ENCODE measurements around the gene BCAS1.
A peak's percentile ranks its signal among the peaks of the same experiment; 100 is the strongest.
"Not testable (repeated sequence)": the region's sequence is repeated elsewhere in the genome, so short reads cannot be mapped to it uniquely, and the experiment has no call there.

Gene BCAS1

DNA sequence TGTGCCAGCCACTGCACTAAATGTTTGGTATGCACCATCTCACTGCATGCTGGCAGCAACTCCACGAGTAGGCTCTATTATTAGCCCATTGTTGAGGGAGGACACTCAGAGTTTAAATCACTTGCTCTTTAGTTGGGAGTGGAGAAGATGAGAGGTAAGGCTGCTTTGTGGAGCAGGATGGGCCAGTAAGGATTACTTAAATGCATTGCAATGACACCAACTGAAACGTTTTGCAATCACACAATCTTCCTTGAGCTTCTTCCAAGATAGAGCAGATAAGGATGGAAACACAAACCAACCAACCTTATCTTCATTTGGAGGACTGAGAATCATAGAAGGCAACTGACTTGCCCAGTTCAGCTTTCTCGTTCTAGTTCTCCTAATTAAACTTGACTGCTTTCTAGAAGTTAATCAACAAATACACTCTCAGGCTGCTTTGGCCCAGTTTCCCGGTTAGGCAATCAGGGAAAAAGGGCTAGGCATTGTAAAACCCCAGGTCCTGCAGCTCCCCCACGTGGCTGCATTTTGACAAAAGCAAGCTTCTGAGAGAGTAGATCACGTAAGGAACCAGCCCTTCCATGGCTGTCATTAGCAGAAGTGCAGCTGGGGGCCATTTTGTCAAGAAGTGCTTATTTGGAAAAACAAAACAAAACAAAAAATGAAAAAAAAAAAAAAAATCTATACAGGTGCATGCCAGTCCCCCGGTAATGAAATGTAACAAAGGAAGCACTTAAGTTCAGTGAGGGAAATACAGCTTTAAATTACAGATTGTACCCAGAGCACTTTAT lies 130.6 kb downstream of the BCAS1 start:
- DNase-seq = peak; percentile 96

DNA sequence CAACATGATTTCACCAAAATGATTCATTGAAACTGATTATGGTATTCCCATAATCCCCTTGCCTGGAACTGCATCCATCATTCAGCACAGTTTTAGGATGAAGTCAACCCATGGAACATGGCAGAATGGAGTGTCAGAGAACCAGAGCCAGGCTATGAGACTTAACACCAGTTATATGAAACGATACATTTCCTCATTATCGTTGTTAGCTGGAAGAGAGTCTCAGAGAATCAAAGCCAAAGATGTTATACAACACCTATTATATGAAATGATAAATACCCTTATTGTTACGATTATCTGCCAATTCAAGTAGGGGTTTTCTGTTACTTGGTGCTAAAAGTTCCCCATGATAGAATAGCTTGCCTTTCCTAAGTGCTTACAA lies 131.2 kb downstream of the BCAS1 start:
- DNase-seq = no peak

DNA sequence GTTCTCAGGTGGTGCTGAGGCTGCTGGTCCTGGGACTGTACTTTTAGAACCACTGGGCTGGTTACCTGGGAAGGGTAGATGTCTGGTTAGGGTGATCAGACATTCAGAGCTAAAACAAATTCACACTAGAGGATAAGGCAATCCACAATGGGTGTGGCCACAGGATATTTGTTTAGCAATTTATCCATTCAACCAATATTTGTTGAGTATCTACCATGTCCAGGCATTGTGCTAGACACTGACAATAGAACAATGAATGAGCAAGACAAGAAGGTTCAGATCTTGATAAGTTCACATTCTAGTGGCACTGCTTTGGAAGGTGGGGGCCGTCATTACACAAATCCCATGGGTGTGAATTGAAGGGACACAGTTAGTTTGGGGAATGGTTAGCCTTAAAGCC lies 131.7 kb downstream of the BCAS1 start:
- no peak for DNase-seq

DNA sequence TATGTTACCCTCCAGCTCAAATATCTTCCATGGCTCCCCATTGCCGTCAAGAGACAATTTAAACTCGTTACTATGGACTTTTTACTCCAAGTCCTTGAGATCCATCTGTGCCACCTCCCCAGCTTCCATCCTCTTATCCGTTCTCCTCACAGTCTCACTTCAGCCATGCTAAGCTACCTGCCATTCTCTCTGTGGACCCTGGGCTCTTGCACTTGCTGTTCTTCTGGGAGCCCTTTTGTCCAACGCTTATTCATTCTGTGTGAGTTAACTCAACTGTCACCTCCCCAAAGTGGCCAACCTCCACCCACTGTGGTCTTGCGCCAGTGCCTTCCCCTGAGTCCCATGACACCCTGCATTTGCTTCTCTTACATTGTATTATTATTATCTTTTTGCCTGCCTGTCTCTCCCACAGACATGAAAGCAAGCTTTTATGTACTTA lies 132.4 kb downstream of the BCAS1 start:
- peak; percentile 20 for DNase-seq

DNA sequence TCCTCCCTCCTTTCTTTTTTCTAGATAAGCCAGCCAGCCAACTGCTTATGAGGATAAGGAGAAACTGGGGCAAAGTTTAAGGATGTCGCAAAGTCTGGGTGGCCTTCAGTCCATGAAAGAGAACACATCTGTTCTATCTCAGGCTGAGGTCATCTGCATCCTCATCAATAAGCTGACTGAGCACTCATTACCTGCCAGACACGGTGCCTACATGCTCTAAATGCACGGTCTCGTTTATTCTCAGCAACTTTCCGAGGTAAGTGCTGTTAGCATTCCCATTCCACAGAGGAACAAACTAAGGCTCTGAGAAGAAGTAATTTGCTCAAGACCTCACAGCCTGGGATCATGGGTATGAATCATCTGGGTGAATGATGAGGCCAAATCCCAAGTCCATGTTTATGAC lies 133.1 kb downstream of the BCAS1 start:
- DNase-seq = peak; percentile 65

DNA sequence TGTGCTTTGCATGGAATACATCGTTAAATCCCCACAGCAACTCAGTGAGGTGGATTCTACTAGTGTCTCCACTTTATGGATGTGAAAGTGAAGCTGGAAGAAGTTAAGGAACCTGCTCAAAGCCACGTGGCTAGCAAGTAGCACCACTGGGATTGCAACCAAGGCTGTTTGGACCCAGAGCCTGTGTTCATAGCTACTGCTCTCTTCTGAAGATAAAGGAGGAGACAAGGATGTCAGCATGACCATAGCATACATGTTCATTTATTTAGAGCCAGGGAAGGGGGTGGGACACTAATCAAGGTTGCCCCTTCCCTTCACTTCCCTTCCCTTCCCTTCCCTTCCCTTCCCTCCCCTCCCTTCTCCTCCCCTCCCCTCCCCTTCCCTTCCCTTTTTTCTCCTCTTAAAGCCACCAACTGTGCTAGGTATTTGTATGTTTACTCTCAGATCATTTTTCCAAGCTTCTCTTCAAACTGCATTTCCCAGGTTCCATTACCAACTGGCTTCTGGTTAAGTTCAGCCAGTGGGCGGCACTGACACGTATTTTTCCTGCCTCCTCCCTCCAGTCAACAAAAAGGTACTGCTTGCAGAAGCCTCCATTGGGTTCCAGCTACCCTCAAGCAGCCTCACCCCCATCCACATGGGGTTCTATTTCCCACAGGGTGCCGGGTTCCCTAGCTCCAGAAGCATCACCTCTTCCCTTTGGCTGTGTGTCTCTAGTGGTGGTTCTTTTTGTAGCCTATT lies 134.9 kb downstream of the BCAS1 start:
- DNase-seq = peak; percentile 45

DNA sequence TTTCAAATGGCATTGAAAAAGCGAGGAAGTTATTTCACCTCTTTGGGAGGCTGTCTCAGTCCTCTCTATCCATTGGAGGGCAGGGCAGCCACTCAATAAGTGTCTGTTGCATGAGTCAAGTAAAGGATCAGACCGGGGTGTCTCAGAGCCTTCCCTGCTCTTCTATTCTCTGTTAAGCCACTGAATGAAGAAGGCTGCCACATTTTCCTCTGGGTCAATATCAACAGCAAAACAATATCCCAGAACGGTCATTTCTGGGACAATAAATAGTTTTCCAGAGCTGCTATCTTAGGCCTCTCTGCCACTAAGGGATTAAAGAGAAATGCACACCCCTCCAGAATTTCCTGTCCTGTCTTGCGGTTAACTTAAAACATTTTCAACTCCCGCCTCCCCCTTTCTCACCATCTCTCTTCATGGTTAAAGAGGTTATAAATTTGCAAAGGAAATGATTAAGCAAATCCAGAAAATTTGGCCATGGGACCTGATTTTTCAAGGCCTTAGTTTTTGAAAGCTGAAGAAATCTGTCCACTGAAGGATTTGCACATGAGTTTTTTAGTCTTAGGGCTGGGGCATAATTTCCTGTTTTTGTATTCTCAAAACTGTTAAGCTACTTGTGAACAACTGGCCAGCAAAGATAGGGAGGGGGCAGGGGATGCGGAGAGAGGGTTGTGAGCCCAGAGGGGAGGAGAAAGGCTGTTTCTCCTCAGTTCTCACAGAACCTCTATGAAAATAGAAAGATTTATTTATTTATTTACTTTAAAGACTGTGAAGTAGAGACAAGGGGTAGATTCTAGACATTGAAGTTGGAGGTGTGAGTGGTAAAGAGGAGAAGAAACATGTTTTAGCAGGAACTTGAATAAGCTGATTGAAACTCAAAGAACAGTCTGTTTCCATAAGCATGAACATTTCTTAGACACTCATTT lies 135.7 kb downstream of the BCAS1 start:
- DNase-seq = peak; percentile 85

DNA sequence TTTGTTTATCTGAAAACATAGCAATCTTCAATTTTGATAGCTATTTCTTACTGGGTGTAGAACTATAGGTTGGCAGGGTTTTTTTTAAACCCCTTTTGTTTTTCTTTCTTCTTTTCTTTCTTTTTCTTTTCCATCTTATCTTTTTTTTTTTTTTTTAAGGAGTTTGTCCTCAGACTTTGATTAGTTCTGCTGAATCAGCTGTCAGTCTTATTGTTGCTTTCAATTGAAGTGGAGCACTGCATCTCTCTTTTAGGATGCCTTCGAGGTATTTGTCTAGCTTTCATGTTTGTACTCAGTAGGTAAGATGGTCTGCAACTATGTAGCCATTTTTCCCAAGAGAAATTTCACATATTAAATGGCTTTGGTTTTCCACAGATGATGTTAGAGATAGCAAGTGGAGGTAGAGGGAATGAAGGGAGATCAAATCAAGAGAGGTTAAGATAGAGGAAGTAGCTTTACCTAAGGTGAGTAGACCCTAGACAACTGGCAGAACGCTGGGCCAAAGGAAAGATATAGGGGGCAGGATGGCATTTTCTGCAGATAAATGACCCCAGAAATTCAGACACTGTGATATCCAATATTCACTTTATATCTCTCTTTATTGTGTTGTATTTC lies 137.1 kb downstream of the BCAS1 start:
- no peak for DNase-seq

DNA sequence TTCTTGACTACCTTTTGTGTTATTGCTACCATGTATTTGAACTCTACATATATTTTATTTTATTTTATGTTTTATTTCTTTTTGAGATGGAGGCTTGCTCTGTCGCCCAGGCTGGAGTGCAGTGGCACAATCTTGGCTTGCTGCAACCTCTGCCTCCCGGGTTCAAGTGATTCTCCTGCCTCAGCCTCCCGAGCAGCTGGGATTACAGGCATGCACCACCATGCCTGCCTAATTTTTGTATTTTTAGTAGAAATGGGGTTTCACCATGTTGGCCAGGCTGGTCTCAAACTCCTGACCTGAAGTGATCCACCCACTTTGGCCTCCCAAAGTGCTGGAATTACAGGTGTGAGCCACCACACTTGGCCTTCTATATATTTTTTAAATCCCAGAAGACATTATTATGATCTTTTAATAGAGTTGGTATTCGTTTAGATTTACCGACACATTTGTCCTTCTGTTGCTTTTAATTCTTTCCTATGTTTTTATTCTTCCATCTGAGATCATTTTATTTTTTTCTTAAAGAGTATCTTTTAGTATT lies 137.7 kb downstream of the BCAS1 start:
- DNase-seq = not testable (repeated sequence)

DNA sequence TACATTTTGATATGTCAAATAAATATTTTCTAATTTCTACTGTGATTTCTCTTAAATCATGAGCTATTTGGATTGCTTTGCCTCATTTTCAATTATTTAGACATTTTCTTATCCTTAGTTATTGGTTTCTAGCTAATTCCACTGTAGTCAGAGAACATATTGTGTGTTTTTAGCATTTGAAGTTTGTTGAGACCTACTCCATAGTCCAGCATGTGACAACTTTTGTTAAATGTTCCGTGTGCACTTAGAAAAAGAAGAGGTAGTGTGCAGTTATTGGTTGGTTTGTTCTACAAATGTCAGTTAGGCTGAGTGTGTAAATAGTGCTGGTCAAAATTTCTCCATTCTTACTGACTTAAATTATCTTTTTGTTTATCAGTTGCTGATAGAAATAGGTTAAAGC lies 138.8 kb downstream of the BCAS1 start:
- no peak for DNase-seq

DNA sequence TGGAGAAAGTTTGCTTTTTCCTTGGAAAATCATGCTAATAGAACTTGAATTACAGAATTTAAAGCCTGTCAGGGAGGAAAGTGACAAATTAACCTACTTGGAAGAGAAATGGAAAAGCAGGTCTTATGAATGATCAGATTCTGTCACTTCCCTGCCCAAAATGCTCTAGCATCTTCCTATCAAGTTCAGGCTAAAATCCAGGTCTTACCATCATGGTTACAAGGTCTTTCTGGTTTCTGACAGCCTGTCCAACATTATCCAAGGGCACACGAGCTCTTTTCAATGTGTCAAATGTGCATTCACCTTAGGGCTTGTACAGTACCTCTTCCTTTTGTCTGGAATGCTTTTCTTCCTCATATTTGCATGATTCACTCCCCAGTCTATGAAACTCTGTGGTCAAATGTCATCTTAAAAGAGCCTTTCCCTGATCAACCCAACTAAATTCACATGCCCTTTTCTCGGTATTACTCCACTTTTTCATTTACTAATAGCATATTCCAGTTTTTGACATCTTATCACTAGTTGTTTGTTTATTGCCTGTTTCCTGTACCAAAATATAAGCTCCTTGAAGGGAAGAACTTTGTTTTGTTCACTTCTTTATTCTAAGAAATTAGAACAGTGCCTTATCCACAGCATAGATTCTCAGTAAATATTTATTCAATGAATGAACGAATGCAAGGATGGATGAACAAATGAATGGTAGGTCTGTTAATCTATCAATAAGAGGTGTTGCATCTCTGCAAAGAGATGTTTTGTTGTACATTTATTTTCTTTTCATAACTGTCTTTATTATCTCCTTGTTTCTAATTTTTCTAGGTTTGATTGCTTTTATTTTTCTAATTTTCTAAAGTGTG lies 139.5 kb downstream of the BCAS1 start:
- no peak for DNase-seq

DNA sequence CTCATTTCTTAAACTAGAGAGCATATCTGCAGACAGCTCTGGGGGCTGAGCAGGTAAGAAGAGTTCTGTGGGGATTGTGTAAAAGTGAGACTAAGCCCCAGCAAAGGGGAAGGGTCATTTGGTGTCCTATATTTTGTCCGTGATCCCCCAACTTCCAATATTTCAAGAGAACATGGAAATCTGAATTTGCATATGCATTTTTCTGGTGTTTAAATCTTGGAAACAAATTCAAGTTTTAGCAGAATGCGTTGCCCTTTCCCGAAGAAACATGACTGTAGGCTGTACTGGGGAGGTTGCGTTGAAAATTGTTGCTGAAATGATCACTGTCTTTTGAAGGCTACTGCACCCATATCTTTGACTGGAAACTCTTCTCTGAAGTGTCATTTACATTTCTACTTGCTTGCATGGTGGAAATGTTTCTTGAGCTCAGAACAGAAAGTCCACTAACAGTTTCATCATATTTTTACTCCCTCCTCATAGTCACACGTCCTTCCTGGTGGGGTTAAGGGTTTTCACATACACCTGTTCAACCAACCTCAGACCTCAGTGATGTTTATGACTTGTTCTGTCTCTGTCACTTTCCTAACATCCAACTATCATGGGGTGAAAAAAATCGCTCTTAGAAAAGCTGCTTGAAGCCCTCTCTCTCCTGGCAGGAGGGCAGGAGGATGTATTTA lies 140.3 kb downstream of the BCAS1 start:
- no peak for DNase-seq

DNA sequence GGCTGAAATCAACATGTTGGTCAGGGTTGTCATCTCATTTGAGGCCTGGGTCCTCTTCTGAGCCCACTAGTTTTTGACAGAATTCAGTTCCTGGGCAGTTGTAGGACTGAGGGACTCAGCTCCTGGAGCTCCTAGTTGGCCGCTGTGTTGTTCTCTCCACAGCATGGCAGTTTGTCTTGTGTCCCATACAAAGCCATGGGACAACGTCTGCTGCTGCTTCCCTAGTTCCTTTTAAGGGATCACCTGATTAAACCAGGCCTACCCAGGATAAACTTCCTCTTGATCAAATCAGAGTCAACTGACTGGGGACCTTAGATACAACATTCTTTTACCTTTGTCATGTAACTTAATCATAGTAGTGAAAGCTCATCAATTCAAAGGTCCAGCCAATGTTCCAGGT lies 141.0 kb downstream of the BCAS1 start:
- DNase-seq = no peak

DNA sequence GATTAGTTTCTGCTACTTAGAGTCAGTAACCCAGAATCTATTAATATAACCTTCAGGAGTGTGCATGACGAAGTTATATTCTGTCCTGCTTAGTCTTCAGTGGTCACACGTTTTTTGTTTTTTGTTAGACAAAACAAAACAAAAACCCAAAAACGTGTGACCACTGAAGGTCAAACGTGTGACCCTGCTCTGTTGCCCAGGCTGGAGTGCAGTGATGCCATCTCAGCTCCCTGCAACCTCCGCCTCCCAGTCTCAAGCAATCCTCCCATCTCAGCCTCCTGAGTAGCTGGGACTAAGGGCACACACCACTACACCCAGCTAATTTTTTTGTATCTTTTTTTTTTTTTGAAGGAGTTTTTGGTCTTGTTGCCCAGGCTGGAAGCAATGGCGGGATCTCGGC lies 142.4 kb downstream of the BCAS1 start:
- DNase-seq = no peak

DNA sequence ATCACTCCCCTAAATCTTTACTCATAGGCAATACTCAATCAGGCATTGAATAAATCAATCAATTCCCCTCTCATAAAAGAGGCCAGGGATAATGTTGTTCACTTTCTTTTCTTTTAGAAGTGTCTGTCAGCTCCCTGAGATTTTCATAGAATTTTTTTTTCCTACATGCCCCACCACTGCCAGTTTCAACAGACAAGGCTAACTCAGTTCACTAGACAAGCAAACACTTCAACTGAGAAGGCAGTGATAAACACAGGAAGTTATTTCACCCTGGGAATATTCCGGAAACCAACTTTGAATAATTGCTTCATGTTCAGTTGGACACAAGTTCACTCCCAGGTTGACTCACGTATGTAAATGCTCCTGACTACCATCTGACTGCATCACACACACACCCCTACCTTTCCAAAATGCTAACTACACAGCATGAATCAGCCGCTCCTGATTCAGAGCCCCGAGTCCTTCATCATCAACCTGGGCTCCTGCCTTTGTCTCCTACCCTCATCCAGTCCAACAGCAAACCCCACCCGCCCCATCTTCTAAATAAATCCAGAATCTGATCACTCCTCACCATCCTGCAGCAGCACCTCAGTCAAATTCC lies 143.9 kb downstream of the BCAS1 start:
- no peak for DNase-seq

DNA sequence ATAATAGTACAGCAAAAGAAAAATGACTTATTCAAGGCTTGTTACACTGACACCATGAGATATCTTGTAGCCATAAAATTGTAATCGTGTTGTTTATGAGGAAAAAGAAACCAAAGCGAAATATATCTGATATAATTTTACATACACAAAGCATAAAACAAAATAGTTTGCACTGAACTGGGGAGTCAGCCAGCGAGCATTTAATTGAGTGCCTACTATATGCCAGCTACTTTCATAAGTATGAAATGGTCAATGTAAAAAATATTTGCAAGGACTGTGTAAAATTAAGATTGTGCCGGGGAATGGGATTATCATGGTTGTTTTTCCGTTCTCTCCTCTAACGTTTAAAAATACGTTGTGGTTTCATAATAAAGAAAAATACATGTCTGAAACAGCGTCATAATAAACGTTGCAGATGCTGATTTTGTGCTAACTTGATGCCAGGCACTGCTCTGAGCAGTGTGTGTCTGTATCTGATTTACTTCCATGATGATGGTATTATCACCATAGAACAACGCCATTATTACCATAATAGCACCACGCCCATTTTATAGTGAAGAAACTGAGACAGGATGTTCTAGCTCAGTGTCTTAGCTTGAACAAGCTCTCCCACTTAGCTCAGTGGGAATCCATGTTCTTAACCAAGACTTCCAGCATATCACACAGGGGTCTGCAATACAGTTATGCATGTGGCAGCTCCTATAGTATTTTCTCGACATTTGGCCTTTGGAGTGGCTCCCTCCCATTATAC lies 144.6 kb downstream of the BCAS1 start:
- no peak for DNase-seq

DNA sequence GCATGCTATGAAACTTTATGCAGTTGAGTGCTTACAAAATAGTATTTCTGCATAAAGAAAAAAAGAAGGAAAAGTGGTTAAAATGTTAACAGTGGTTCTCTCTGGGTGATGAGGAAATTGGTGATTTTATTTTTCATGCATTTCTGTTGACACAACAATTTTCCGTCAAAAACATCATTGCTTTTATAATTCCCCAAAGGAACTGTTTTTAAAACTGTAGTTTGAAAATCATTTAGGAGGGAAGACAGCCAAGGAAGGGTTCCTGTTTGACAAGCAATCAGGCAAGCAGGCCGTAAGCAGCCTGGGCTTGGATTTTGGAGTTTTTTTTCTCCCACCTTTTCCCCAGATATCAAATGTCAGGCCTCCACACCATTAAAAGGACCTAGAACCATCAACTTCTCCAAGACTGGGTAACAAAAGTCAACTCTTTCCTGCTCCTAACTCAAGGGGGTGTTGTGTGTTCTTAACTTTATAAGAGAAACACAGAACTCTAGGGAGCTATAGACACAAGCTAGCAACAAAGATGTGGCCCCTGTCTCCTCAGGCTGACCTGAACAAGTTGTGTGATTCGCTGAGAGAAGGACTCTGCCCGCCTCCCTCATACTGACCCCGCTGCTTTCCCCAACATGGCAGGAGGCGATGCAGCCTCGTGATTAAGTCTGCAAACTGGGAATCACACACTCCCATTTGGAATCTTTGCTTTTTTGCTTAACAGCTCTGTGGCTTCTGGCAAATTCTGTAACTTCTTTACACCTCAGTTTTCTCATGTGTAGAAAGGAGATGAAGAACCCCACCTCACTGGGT lies 146.6 kb downstream of the BCAS1 start:
- no peak for DNase-seq

DNA sequence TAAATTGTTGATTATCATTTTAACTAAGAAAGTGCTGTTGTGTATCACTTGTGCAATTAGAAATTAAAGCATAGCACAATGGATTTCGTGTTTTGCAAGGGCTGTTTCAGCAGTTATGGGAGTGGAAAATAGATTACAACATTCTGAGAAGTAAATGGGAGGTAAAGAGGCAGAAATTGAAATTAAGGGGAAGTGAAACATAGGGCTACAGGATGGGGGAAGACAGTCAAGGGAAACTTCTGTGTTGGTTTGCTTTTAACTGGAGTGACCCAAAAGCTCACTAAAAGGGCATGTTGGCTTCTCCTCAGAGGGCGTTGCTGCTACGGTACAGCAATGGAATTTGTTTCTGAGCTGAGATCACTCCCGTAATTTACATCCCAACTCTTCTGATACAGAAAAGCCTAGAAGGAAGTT lies 147.5 kb downstream of the BCAS1 start:
- DNase-seq = no peak

DNA sequence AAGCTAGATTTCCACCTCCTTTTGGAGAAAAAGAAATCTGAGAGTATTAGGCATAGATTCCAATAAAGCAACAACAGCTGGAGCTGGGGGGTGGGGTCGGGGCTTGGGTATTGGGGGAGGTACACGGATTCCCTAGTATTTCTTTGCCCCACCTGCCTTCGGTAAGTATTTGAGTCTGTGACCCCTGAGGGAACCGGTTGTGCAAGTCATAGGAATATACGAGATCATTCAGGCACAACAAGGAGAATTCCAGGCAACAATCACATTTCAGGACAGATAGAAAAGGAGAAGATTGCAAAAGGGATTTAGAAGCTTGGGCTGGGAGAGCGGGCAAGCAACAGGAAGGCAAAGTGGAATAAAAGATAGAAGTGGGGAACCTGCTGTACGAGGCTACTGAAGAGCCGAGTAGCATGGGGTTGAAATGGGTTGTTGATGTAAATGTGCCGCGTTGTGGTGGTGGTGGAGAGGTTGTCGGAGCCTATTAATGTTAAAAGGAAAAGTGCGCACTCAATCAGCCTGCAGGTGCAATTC lies 148.9 kb downstream of the BCAS1 start:
- DNase-seq = no peak
